NCI-H1417 treated with DMSO at 0.1 percent for 48 hours (cell line): Measurements from ENCODE around the gene FBXO5.

Experiments
- DNase-seq: peaks from one replicate; lab custom pipeline; 2025; lab: John Stamatoyannopoulos, UW

The FBXO5 gene

DNA sequence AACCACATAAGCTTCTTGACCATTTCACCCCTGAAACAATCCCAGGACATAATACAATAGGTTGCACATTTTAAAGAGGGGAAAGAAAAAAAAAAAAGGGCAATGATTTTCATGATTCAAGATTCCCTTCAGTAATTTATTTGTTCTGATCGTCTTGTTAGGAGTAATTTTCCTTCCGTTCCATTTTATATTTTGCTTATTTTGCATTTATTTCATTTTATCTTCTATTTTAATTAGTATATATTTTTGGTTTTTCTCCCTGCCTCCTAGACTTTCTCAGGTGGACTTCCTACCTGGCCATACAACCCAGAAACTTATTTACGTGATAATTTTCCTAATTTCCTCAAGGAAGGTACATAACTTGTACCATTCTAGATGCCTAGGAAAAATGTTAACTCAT, 32.6 kb downstream of the FBXO5 start:
- no peak for DNase-seq

DNA sequence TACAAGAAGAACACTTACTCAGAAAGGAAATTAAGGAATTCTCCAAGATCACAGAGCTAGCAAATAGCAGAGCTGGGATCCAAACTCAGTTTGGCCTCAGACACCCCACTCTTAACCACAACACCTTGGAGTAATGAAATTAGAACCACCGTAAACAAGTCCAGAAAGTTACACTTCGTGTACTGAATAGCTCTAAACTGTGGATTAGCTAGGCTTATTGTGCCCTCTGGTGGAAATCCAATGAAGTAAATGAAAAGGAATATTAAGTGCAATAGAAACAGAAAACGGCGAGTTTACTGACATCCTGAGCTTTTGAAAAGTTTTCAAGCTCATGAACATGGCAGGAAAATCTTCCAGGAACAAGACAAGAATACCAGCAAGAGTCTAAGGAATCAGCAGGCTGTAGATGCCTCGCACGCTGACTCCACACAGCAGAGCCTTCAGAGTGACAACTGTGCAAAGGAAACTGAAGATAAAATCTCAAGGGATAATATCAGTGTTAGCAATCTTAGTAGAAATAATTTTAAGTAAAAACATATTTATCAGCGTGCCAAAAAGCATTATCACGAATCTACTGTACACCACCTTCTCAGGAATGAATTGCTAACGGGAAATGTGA, 34.6 kb downstream of the FBXO5 start:
- DNase-seq, result no peak

DNA sequence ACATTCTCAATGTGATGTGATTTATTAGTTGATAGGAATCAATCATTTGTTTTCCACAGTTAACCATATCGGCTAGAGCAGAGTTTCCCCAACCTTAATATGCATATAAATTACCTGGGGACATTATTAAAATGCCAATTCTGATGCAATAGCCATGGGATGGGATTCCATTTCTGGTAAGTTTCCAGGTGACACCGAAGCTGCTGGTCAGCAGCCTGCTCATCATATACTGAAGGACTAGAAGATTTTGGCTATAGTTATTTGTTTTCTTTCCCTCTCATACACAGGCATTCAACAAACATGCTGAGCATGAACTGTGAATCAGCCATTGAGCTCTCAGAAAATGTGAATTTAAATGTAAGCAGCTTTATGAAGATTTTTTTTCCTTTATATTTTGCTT, 35.8 kb downstream of the FBXO5 start:
- DNase-seq, result no peak

DNA sequence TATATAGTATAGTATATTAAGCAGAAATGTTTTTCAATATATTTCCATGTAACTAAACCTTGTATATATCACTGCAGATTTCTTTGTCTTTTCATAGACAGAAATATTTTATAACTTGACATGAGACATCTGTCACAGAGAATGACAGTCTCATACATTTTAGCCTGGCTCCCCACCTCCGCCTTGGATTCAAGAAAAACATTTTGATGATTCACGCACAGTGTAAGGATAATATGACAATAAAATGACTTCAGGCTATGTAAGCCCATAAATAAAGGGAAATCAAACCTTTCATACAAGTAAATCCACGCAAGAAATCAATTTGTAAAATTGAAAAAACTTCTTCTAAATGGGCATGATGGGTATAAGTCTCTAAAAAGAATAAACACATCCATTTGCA, 36.4 kb downstream of the FBXO5 start:
- DNase-seq, result no peak

DNA sequence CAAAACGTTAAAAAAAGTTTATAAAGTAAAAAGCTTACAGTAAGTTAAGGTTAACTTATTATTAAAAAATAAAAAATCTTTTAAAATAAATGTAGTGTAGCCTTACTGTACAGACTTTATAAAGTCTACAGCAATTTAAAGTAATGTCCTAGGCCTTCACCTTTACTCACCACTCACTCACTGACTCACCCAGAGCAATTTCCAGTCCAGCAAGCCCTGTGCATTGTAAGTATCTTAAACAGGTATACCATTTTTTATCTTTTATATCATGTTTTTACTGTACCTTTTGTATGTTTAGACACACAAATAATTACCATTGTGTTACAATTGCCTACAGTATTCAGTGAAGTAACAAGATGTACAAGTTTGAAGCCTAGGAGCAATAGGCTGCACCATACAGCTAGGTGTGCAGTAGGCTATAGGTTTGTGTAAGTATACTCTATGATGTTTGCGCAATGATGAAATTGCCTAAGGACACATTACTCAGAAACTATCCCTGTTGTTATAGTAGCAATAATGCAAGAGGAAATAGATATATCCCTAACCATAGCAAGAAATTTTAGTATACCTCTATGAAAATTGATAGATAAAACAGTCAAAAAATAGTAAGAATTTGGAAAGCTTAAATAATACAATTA, 39.5 kb downstream of the FBXO5 start:
- no peak for DNase-seq

DNA sequence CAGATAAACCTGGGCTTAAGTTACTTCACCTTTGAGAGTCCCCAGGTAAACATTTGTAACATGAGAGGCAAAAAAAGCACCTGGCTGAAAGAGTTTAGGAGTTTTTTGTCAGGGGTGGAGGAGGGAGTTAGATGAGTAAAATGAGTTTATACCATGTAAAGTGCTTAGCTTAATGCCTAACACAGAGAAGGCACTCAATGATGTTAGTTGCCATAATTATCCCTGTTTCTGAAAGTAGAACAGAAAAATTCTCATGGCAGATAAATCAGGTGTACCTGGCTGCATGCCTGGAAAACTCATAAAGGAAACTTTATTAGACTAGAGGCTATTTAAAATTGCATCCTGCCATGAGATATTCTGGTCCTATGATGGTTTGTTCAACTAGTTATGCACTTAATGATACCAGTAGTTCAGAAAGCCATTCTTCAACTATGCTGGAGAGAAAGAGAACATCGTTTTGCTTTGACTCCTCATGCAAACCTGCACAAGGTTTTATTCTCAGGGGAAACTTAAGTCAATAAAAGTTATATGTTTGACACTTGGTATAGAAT, 40.4 kb downstream of the FBXO5 start:
- no peak for DNase-seq

DNA sequence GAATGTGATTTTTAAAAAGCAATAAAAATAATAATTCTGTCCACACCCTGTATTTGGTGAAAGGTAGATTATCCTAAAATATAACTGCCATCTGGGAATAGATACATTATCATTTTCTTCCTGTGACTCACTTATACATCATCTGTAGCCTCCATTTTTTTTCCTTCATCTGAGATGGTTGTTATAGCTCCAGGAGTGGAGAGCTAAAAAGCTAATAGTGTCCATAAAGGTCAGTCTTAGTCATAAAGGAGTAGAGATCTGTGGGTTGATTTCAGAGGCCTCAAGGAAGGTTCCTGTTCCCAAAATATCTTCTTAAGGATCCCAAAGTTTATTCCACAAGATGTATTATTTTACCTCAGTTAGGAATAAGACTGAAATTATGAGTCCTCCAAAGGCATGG, 41.1 kb downstream of the FBXO5 start:
- DNase-seq, result no peak

DNA sequence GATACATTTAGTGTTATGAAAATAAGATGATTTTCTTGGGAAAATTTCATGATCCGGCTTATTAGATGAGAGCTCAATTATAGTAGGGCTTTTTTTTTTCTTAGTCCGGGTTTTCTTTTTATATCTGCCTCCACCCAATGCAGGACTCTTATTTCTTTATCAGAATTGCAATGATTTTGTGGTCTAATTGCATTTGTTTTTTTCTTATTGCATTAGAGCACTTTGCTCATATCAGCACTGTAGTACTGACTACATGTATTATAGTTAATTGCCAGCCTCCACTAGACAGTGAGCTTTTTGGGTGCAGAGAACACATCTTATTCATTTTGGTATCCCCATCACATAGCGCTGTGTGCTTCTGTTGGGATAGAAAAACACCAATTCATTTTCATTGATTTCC, 50.0 kb downstream of the FBXO5 start:
- DNase-seq, result no peak

DNA sequence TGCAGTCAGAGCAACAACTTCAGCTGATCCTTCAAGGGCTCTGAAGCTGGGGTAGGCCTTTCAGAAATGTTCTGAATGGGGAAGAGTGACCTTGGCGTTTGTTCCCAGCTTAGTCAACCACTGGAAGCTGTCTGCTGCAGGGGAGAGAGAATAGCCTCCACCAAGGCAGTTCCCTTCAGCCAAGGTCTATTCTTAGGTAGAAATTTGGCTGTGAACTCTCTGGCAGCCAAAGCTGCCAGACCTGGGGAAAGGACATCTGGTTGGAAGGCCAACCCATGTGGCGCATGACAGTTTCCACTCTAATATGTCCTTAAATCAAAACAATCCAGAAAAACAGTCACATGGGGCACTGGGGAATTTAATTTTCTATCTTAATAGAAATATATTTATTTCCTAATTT, 60.1 kb downstream of the FBXO5 start:
- DNase-seq, result no peak
